Thyroid gland (tissue), 4 donors: ENCODE measurements around the gene CDHR4. TPM values are rescaled to one million over a fixed set of nuclear protein-coding genes. Genes with fewer than 3 reads are reported as not detected.

Experiments used
- DNase-seq, 2 donors: peaks; one replicate each; pipeline ENCODE4 v3.0.0-alpha.2; 2019
- H3K27ac ChIP-seq, 3 donors: fragments of 200-600 bp; sonication (generic); 1 replicate in 2 of 3; 2 replicates in 1 of 3; pipeline ENCODE4 v1.5.1; 2016 to 2019; ENCODE audit warnings: mild to moderate bottlenecking in 1 of 3, moderate library complexity in 1 of 3
- H3K27me3 ChIP-seq: fragments of 200-600 bp; sonication (generic); one replicate; pipeline ENCODE4 v1.5.1; 2019
- H3K36me3 ChIP-seq, 2 donors: fragments of 200-600 bp; sonication (generic); one replicate each; pipeline ENCODE4 v1.5.1; 2016 to 2019
- H3K4me1 ChIP-seq, 2 donors: fragments of 200-600 bp; sonication (generic); one replicate each; pipeline ENCODE4 v1.5.1; 2017 to 2019
- H3K4me3 ChIP-seq, 3 donors: fragments of 200-600 bp; sonication (generic); replicated peaks in 1 of 3; 1 replicate in 2 of 3; 2 replicates in 1 of 3; pipeline ENCODE4 v1.5.1; 2016; ENCODE audit warnings: mild to moderate bottlenecking in 1 of 3
- H3K9me3 ChIP-seq: fragments of 200-600 bp; sonication (generic); one replicate; pipeline ENCODE4 v1.5.1; 2017
- CTCF ChIP-seq, 6 experiments: fragments of 200-600 bp in 3 of 6; fragments of 450-650 bp in 3 of 6; sonication (generic) in 3 of 6; IDR thresholded peaks; one replicate each; pipeline ENCODE4 v1.5.1; 2016 to 2019; ENCODE audit warnings: antibody characterized with exemption in 6 of 6, mild to moderate bottlenecking in 2 of 6, inconsistent platforms in 1 of 6, moderate library complexity in 1 of 6
- POLR2A ChIP-seq, 2 donors: fragments of 450-650 bp; IDR thresholded peaks; one replicate each; pipeline ENCODE4 v1.6.1; 2017; ENCODE audit warnings: antibody characterized with exemption in 2 of 2, mild to moderate bottlenecking in 2 of 2, moderate library complexity in 1 of 2
- WGBS, 2 donors: methylation state at CpG; one replicate each; pipeline ENCODE4 v1.1.5; 2017; 5-methylcytosine and 5-hydroxymethylcytosine counted together
- intact Hi-C: fragments of 100-400 bp; cut with DNase I; formaldehyde crosslinking; loops from one replicate; pipeline ENCODE4 v1.15.1; 2023
- total RNA-seq, 4 donors: library from RNA; depleted of rRNA; stranded (reverse); fragments of >200 nt; gene quantifications; one replicate each; pipeline ENCODE4 v1.2.3, GENCODE V29; 2016

CDHR4 gene
- total RNA-seq, 4 donors from 2014 or later = not detected

- Histone ChIP-seq H3K9me3 (no peaks in the 10 kb centered on the region), H3K36me3 (no peaks in the 10 kb centered on the region), H3K27me3 (no peaks in the 10 kb centered on the region), H3K4me1 (peaks cover 6 to 15% of the 10 kb centered on the region in 2 donors), H3K27ac (no peak overlapping the region), H3K4me3 (no peak overlapping the region)
- WGBS, 2 donors = 96 to 100% methylated on average over 5 to 7 of the region's 7 CpGs
- TF ChIP-seq CTCF (IDR thresholded peaks at IDR 0.05) (no peak), POLR2A (IDR thresholded peaks at IDR 0.05) (no peak)
- DNase-seq = no peak
- intact Hi-C loops = loop anchor here (2.0 to 5.0 kb wide), 2 partner anchors 37 to 135 kb away; no protein-coding TSS in a partner anchor
Measured at GRCh38 chr3:49841806-49842205, 42.1 kb upstream of the CDHR4 start.

GRCh38 chr3:49841126-49841696, 41.5 kb upstream of the CDHR4 start:
- intact Hi-C loops = loop anchor here (5.0 kb wide), 1 partner anchor 134 kb away; no protein-coding TSS in a partner anchor
- Histone ChIP-seq H3K27me3 (no peaks in the 10 kb centered on the region), H3K36me3 (no peaks in the 10 kb centered on the region), H3K4me3 (no peak overlapping the region), H3K9me3 (no peaks in the 10 kb centered on the region), H3K27ac (no peak overlapping the region), H3K4me1 (peaks cover 6 to 15% of the 10 kb centered on the region in 2 donors)
- DNase-seq = no peak
- peak in 1 of 6 experiments; percentile 7 for TF ChIP-seq CTCF (IDR thresholded peaks at IDR 0.05)
- TF ChIP-seq POLR2A (IDR thresholded peaks at IDR 0.05) = no peak

- Histone ChIP-seq H3K9me3 (no peaks in the 10 kb centered on the region), H3K27ac (no peak overlapping the region), H3K4me1 (peaks cover 6 to 15% of the 10 kb centered on the region in 2 donors), H3K27me3 (no peaks in the 10 kb centered on the region), H3K4me3 (no peak overlapping the region), H3K36me3 (no peaks in the 10 kb centered on the region)
- intact Hi-C loops = loop anchor here (5.0 kb wide), 1 partner anchor 133 kb away; no protein-coding TSS in a partner anchor
- DNase-seq = no peak
- TF ChIP-seq CTCF (IDR thresholded peaks at IDR 0.05) = no peak
- TF ChIP-seq POLR2A (IDR thresholded peaks at IDR 0.05) = no peak
- WGBS, 2 donors = 57 to 60% methylated on average over 1 to 2 of the region's 2 CpGs
Measured at GRCh38 chr3:49840388-49840787, 40.7 kb upstream of the CDHR4 start.

- intact Hi-C loops = no loop called here
- DNase-seq = peak; percentile 75 to 82
- Histone ChIP-seq H3K36me3 (no peaks in the 10 kb centered on the region), H3K27ac (no peak overlapping the region), H3K27me3 (no peaks in the 10 kb centered on the region), H3K4me1 (peaks cover 6 to 15% of the 10 kb centered on the region in 2 donors), H3K9me3 (no peaks in the 10 kb centered on the region), H3K4me3 (no peak overlapping the region)
- TF ChIP-seq CTCF (IDR thresholded peaks at IDR 0.05) (peak; percentile 74 to 94 (median 86)), POLR2A (IDR thresholded peaks at IDR 0.05) (no peak)
- 43 to 48% methylated on average over 6 of the region's 6 CpGs for WGBS, 2 donors
Measured at GRCh38 chr3:49839193-49839809, 39.6 kb upstream of the CDHR4 start.

- WGBS, 2 donors = 58 to 75% methylated on average over 3 of the region's 3 CpGs
- no peaks in the 10 kb centered on the region for H3K4me1 ChIP-seq
- H3K4me3 ChIP-seq = no peak overlapping the region
- no peaks in the 10 kb centered on the region for H3K9me3 ChIP-seq
- no peak overlapping the region for H3K27ac ChIP-seq
- TF ChIP-seq POLR2A (IDR thresholded peaks at IDR 0.05) (no peak), CTCF (IDR thresholded peaks at IDR 0.05) (no peak)
- H3K36me3 ChIP-seq = no peaks in the 10 kb centered on the region
- no peaks in the 10 kb centered on the region for H3K27me3 ChIP-seq
- intact Hi-C loops = no loop called here
- no peak for DNase-seq
Measured at GRCh38 chr3:49831341-49831740, 31.7 kb upstream of the CDHR4 start.
